ENCODE measurements around the gene CATSPERB.
"Not testable (repeated sequence)": the region's sequence is repeated elsewhere in the genome, so short reads cannot be mapped to it uniquely, and the experiment has no call there.

The CATSPERB gene

DNA sequence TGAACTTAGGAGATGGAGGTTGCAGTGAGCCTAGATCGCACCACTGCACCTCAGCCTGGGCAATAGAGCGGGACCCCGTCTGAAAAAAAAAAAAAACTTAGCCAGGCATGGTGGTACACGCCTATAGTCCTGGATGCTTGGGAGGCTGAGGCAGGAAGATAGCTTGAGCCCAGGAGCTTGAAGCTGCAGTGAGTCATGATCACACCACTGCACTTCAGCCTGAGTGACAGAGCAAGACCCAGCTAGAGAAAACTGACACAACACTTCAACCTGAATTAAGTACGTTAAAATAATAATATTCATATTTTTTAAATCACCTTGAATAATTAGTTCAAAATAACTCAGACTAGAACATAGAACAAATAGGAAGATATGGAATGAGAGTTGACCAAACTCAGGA, 5.7 kb upstream of the CATSPERB start:
- ATAC-seq (no peak), DNase-seq (no peak)

GRCh38 chr14:91732859-91733477, 1.1 kb upstream of the CATSPERB start:
- ATAC-seq: peak; percentile 69
- no peak for DNase-seq

- ATAC-seq (no peak), DNase-seq (no peak)
These were observed 553 bp upstream of the CATSPERB start for GRCh38 chr14:91732439-91732838.

DNA sequence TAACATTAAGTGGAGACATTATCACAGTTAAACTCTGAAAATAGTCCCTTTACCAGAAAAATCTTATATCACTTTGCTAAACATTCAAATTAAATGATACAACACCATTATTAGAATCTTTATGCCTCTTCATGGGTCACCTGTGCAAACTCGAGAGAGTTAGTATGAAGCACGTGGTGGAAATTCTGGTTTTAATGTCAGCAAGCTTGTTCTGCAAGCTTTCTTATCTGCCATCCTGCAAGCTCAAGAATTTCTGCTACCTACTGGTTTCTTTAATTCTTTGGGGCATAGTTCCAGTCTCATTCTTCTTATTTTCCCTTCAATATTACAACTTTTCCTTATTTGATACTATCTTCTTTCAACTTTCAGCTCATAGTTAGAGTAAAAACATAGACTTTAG, 868 bp downstream of the CATSPERB start:
- DNase-seq (no peak), ATAC-seq (no peak)

DNA sequence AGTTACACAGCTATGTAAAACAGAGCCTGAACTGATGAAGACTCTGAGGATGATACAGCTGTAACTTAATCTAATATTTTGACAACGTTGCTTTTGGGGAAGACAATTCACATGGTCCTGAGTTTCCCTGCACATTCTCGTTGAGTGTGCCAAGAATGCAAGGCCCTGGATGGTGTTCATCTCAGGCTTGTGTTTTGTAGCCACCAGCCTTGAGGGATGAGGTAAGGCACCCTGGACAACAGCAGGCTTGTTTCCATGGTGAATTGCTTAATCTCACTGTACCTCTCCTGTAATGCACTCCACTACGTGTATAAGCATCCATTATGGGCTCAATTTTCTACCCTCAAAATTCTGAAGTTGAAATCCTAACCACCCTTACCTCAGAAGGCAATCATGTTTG, 2.1 kb downstream of the CATSPERB start:
- no peak for ATAC-seq
- no peak for DNase-seq

DNA sequence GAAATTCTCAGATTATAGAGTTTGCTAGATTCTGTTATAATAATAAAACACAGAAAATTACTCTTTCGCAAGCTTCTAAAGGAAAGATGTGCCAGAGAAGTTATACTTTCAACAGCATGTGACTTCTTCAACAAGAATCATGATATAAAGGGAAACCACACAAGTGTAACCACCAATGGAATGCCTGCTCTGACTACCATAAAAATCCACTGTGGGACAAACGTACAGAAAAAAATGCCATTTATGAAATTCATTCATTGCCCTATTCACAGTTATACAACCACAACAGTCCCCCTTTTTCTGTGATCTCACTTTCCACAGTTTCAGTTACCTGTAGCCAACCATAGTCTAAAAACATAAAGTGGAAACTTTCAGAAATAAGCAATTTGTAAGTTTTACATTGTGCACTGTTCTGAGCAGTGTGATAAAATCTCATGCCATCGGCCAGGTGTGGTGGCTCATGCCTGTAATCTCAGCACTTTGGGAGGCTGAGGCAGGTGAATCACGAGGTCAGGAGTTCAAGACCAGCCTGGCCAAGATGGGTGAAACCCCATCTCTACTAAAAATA, 3.2 kb downstream of the CATSPERB start:
- DNase-seq (no peak), ATAC-seq (peak; percentile 60)

DNA sequence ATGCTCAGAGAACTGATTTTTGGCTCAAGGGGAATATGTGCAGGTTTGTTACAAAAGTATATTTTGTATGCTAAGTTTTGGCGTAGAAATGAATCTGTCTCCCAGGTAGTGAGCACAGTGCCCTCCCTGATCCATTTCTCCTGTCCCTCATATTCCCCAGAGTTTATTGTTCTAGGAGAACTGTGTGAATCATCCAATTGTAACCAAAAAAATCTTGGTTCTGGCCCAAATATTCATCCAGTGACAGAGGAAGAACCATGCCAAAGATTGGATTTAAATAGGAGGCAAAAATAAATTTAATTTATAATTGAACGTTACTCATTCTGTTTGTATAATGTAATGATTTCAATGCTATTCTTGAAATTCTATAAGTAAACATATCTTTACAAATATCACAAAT, 4.8 kb downstream of the CATSPERB start:
- no peak for ATAC-seq

DNA sequence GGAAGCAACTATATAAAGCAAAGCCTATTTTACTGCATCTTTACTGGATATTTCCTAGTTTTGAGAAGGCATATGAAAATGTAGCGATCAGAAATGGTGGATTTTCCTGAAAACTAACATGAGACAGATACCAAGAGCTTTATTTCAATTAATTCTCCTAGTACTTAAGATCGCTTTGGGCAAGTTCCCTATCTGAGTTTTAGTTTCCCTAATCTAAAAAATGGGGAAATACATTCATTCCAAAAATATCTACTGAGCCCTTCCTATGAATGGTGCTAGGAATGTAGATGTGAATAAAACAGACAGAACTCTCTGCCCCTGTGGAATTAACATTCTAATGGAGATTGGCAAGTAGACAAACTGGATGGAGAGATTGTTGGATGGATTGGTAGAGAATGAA, 8.4 kb downstream of the CATSPERB start:
- DNase-seq (no peak), ATAC-seq (no peak)

More for the DNA sequence above, 4.8 kb downstream of the CATSPERB start:
- DNase-seq: no peak

- DNase-seq: no peak
- no peak for ATAC-seq
These were observed 9.5 kb downstream of the CATSPERB start for GRCh38 chr14:91722386-91722785.

DNA sequence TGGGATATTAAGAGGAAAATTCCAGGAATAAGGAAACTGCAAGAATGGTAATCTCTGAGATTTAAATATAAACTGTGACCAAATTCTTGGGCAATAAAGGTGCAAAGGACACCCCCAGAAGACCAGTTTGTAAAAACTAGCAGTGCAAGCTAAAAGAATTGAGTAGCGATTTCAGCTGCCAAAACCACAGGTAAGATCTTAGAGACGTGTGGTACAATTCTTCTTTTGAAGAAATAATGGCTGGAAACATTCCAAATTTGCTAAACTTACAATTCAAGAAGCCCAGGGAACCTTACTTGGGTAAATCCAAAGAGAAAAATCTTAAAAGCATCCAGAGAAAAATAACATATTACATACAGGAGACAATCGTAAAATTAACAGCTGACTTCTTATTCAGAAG, 12.0 kb downstream of the CATSPERB start:
- no peak for ATAC-seq
- DNase-seq: no peak

DNA sequence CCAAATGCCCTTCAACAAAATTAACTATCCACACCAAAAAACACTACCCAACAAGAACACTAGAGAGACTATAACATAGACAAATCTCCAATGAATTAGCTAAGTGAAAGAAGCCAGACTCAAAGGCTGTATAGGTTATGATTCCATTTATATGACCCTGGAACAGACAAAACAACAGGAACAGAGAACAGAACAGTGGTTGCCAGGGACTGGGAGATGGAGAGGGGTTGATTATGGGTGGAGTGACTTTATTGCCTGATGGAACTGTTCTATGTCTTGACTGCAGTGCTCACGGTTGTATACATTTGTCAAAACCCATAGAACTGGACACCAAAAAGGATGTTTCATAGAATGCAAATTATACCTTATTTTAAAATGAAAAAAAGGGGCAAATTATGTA, 14.9 kb downstream of the CATSPERB start:
- ATAC-seq (no peak), DNase-seq (no peak)

- DNase-seq (peak; percentile 13), ATAC-seq (no peak)
These were observed 17.1 kb downstream of the CATSPERB start for GRCh38 chr14:91714805-91715204.

DNA sequence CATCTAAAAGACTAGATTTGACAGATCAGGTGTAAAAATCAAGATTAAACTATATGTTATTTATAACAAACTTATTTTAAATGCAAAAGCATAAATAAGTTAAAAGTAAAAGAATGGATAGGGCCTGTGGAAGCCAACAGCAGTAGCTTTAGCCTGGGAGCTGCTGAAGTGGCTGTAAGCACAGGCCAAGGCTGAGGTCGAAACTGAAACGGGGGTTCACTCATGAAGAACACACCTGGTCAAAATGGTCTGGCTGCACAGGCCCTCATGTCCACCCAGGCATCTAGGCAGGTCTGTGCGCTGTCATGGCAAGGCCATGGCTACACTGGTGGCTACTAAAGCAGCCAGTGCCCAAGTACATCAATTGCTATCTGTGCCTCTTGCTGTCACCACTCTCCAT, 23.1 kb downstream of the CATSPERB start:
- ATAC-seq (no peak), DNase-seq (no peak)

DNA sequence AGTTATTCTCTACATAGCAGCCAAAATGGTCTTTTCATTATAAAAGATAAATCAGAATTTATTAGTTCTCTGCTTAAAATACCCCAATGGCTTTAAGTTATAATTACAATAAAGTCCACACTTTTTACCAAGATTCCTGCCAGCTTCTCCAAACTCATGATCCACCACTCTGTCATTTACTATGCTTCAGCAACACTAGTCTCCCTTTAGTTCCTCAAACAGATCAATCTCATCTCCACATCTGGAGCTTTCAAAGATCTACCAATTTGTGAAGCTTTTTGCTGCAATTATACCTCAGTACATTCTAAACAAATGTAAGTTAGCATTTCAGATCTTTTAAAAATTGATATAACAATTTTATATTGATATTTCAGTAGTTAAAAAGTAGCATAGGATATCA, 24.9 kb downstream of the CATSPERB start:
- no peak for ATAC-seq
- DNase-seq: no peak

DNA sequence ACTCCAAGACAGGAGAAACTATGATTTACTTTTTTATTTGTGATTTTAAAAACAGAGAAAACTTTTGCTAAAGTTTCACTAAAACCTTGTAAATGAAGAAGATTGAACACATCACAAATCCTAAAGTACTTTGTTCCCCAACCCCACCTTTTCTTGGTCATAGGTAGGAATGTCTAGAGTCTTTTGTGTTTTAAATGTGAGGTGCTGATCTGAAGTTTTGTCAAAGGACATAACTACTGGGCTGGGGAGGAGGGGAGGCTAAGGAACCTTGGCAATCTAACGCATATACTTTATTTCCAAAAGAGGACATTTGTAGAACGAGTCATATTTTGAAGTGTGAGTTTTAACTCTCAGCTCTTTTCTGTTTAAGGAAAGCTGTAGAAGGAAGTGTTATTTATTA, 37.2 kb downstream of the CATSPERB start:
- ATAC-seq (no peak), DNase-seq (no peak)

DNA sequence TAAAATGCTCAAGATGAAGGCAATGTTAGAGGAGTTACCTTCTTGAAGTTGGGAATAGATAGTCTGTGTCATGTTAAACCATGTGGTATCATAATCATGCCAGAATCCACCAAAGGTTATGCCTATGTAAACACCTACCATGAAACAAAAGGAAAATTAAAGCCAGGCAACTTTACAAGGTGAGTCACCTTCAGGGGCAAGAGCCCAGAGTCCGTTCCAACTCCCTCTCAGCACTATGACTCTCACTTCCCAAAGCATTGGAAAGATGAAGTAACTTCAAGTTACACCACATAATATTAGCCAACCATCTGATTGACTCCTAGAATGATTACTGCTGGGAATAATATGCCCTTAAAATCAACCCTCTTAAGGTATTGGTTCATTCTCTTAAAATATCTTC, 38.5 kb downstream of the CATSPERB start:
- DNase-seq (no peak), ATAC-seq (no peak)

GRCh38 chr14:91692075-91692474, 39.8 kb downstream of the CATSPERB start:
- DNase-seq (no peak), ATAC-seq (no peak)

- ATAC-seq (no peak), DNase-seq (no peak)
These were observed 42.3 kb downstream of the CATSPERB start for GRCh38 chr14:91689608-91690007.

- not testable (repeated sequence) for ATAC-seq, DNase-seq
These were observed 44.5 kb downstream of the CATSPERB start for GRCh38 chr14:91687436-91687835.

DNA sequence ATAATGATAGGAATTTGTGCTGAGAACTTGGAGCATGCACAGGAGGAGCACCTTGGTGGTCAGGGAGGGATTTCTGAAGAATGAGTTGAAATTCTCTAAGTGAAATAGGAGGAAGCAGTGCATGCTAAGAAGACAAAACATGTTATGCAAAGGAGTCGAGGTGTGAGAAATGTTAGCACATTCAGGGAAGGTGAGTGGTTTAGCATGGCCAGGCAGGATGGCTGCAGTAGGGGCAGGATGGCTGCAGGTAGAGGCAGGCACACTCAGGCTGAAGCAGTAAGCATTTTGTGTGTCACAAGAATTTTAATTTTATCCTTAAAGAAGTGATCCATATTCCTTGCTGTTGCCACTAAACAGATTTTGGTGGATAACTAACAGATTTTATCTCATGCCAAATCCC, 46.3 kb downstream of the CATSPERB start:
- DNase-seq (no peak), ATAC-seq (no peak)

GRCh38 chr14:91681893-91682563, 49.9 kb downstream of the CATSPERB start:
- DNase-seq (peak; percentile 14), ATAC-seq (peak; percentile 77)

DNA sequence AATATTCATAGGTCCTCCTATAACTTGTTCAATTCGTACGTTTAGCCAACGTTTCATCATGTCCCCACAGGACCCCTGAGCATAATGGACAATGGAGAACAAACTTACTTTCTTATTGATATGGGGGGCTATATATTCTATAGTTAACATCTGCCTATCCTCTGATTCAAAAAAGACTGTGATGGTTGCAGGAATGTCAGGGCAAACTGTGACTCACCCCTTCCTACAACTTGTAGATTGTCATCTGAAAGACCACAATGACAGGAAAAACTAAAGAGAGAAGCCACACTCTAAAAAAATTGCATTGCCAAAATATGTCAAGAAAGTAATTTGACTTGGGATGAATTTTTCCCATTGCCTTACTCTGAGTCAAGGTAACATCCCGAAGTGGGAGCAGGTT, 50.8 kb downstream of the CATSPERB start:
- DNase-seq (no peak), ATAC-seq (peak; percentile 61)

DNA sequence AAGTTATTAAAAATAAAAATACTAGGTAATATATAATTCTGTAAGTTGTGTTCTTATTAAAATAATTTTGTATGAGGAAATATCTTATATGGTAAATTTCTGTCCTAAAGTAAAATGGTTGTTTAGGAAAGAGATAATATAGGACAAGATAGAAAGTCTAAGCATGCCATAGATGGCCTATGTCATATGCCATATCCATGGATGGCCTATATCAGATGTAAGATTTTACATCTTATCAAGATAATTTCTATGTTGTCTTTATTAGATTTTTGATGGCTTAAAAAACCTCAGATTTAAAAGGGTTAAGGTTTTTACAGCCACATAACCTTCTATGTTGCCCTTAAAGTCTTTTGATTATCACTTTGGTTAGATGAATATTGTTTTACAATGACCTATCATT, 52.6 kb downstream of the CATSPERB start:
- ATAC-seq (no peak), DNase-seq (no peak)

GRCh38 chr14:91677687-91678086, 54.2 kb downstream of the CATSPERB start:
- not testable (repeated sequence) for DNase-seq

More at GRCh38 chr14:91677687-91678086, 54.2 kb downstream of the CATSPERB start:
- not testable (repeated sequence) for ATAC-seq
